ENCODE results near the gene STX12. TPM values are rescaled to one million over a fixed set of nuclear protein-coding genes. Genes with fewer than 3 reads are reported as not detected.
A peak's percentile ranks its signal among the peaks of the same experiment; 100 is the strongest.
"Not testable (repeated sequence)": the region's sequence is repeated elsewhere in the genome, so short reads cannot be mapped to it uniquely, and the experiment has no call there.

STX12 gene
- total RNA-seq, 2 experiments from 2014 or later = 19.4 to 22.1 TPM

GRCh38 chr1:27811741-27812500 lies 38.9 kb downstream of the STX12 start:
- TF ChIP-seq CTCF (IDR thresholded peaks at IDR 0.05) = no peak
- ATAC-seq (no peak), DNase-seq (no peak)
- intact Hi-C loops (cut with micrococcal nuclease) = no loop called here
- peaks cover 18% of the 10 kb centered on the region for H3K36me3 Mint-ChIP-seq (ENCODE audit: low read depth)
- no peak overlapping the region for H3K4me3 Mint-ChIP-seq
- H3K4me1 Mint-ChIP-seq (ENCODE audit: low read depth) = no peaks in the 10 kb centered on the region
- POLR2A ChIA-PET = no interaction called here
- H3K9me3 Mint-ChIP-seq = no peaks in the 10 kb centered on the region
- H3K27ac Mint-ChIP-seq = peak overlapping the region; percentile 27
- no peaks in the 10 kb centered on the region for H3K27me3 Mint-ChIP-seq
- CTCF ChIA-PET = interaction anchor here (0.8 kb wide), 1 partner anchor 81 kb away, joined by 3 read pairs; no protein-coding TSS in a partner anchor

DNA sequence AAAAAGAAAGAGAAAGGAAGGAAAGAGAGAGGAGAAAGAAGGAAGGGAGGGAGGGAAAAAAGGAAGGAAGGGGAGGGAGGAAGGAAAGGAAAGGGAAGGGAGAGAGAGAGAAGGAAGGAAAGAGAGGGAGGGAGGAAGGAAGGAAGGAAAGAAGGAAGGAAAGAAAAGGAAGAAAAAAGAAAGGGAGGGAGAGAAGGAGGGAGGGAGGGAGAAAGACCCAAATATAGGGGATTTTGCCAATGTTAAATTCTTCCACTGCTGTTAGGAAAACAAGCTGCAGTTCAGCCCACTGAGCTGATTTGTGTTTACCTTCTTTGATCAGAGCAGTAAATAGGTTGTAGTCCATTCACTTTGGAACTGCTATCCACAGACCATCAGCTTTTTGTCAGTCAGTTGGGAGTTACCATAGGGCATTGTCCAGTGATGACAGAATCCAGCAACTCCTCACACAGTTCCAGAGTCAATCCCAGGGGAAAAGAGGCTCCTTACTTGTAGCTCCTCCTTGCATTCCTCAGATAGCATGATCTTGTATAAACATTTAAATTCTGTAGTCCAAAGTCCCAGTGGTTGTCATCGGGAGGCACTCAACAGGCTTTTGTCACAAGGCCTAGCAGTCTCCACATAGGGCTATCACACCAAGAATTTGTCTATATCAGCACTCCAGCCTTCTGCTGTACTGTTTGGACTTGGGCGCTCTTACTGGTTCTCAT lies 44.1 kb downstream of the STX12 start:
- POLR2A ChIA-PET = no interaction called here
- no peaks in the 10 kb centered on the region for H3K27me3 Mint-ChIP-seq
- DNase-seq (no peak), ATAC-seq (no peak)
- H3K9me3 Mint-ChIP-seq = no peaks in the 10 kb centered on the region
- TF ChIP-seq CTCF (IDR thresholded peaks at IDR 0.05) = no peak
- H3K27ac Mint-ChIP-seq = no peak overlapping the region
- intact Hi-C loops (cut with micrococcal nuclease) = no loop called here
- H3K36me3 Mint-ChIP-seq (ENCODE audit: low read depth) = peaks cover 26% of the 10 kb centered on the region
- no peak overlapping the region for H3K4me3 Mint-ChIP-seq
- no peaks in the 10 kb centered on the region for H3K4me1 Mint-ChIP-seq (ENCODE audit: low read depth)
- CTCF ChIA-PET = no interaction called here

DNA sequence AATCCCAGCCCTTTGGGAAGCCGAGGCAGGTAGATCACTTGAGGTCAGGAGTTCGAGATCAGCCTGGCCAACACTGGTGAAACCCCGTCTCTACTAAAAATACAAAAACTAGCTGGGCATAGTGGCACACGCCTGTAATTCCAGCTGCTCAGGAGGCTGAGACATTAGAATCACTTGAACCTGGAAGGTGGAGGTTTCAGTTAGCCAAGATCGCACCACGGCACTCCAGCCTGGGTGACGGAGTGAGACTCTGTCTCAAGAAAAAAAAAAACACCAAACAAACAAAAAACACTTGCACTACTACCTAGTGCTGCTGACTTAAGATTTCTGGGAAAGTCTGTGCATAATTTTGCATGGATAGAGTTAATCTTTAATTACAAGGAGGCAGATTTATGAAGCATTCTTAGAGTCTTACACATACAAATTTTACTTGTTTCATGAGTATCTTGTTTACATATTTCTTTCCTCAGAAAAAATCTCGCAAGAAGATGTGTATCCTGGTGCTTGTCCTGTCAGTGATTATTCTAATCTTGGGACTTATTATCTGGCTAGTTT lies 48.8 kb downstream of the STX12 start:
- peaks cover 13% of the 10 kb centered on the region for H3K36me3 Mint-ChIP-seq (ENCODE audit: low read depth)
- no peak overlapping the region for H3K4me3 Mint-ChIP-seq
- no peak for TF ChIP-seq CTCF (IDR thresholded peaks at IDR 0.05)
- H3K4me1 Mint-ChIP-seq (ENCODE audit: low read depth) = no peaks in the 10 kb centered on the region
- H3K9me3 Mint-ChIP-seq = no peaks in the 10 kb centered on the region
- ChIA-PET CTCF (no interaction called here), POLR2A (no interaction called here)
- ATAC-seq = no peak
- H3K27ac Mint-ChIP-seq = no peak overlapping the region
- no peak for DNase-seq
- H3K27me3 Mint-ChIP-seq = no peaks in the 10 kb centered on the region
- intact Hi-C loops (cut with micrococcal nuclease) = no loop called here

GRCh38 chr1:27823784-27824183 lies 50.8 kb downstream of the STX12 start:
- Mint-ChIP-seq H3K27ac (no peak overlapping the region), H3K4me1 (ENCODE audit: low read depth) (no peaks in the 10 kb centered on the region), H3K27me3 (no peaks in the 10 kb centered on the region), H3K4me3 (no peak overlapping the region), H3K36me3 (ENCODE audit: low read depth) (peaks cover 10% of the 10 kb centered on the region), H3K9me3 (no peaks in the 10 kb centered on the region)
- no peak for ATAC-seq
- no peak for TF ChIP-seq CTCF (IDR thresholded peaks at IDR 0.05)
- POLR2A ChIA-PET = no interaction called here
- intact Hi-C loops (cut with micrococcal nuclease) = no loop called here
- CTCF ChIA-PET = no interaction called here
- no peak for DNase-seq

- no peaks in the 10 kb centered on the region for H3K4me1 Mint-ChIP-seq (ENCODE audit: low read depth)
- no peak overlapping the region for H3K27ac Mint-ChIP-seq
- POLR2A ChIA-PET = no interaction called here
Measured at GRCh38 chr1:27824411-27824810, 51.4 kb downstream of the STX12 start.

DNA sequence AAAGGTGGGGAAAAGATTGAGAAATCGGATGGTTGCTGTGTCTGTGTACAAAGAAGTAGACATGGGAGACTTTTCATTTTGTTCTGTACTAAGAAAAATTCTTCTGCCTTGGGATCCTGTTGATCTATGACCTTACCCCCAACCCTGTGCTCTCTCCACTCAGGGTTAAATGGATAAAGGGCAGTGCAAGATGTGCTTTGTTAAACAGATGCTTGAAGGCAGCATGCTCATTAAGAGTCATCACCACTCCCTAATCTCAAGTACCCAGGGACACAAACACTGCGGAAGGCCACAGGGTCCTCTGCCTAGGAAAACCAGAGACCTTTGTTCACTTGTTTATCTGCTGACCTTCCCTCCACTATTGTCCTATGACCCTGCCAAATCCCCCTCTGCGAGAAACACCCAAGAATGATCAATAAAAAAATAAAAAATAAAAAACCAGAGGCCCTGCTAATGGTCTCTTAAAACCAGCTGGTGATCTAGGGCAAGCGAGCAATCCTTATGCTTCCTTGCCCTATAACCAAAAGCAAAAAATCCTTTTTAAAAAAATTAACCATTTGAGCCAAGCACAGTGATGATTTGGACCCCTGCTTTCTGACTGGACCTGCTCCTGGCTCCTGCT lies 56.4 kb downstream of the STX12 start:
- Mint-ChIP-seq H3K4me3 (peak overlapping the region; percentile 95), H3K36me3 (ENCODE audit: low read depth) (peaks cover 18% of the 10 kb centered on the region), H3K27ac (peak overlapping the region; percentile 94), H3K4me1 (ENCODE audit: low read depth) (peaks cover 28% of the 10 kb centered on the region)
- H3K27me3 Mint-ChIP-seq; H3K9me3 Mint-ChIP-seq; DNase-seq; intact Hi-C loops (cut with micrococcal nuclease); ATAC-seq; CTCF ChIA-PET: not testable (repeated sequence)
- POLR2A ChIA-PET = interaction anchor here (0.6 kb wide), 1 partner anchor 91 kb away, joined by 3 read pairs; no protein-coding TSS in a partner anchor

More at GRCh38 chr1:27824411-27824810, 51.4 kb downstream of the STX12 start:
- ATAC-seq (no peak), DNase-seq (no peak)
- no peak overlapping the region for H3K4me3 Mint-ChIP-seq
- no peaks in the 10 kb centered on the region for H3K27me3 Mint-ChIP-seq
- no peaks in the 10 kb centered on the region for H3K9me3 Mint-ChIP-seq
- no peak for TF ChIP-seq CTCF (IDR thresholded peaks at IDR 0.05)
- H3K36me3 Mint-ChIP-seq (ENCODE audit: low read depth) = peaks cover 7% of the 10 kb centered on the region
- intact Hi-C loops (cut with micrococcal nuclease) = no loop called here
- CTCF ChIA-PET = interaction anchor here (1.4 kb wide), 1 partner anchor 155 kb away, joined by 4 read pairs; no protein-coding TSS in a partner anchor
